DOHH2 (cell line): ENCODE data around the gene ANP32A.

ENCODE experiments used
- H3F3A ChIP-seq: fragments of 200-600 bp; sonication (generic), shearing (Covaris generic); 2 replicates; pipeline ENCODE4 v1.6.0; 2016; ENCODE audit warnings: antibody characterized with exemption, mild to moderate bottlenecking; ENCODE audit not compliant: control insufficient read depth, insufficient read depth
- H3K27ac ChIP-seq: fragments of 200-600 bp; sonication (generic); 2 replicates; pipeline ENCODE4 v1.5.1; 2014; ENCODE audit warnings: low read depth, mild to moderate bottlenecking, low read length, moderate library complexity
- H3K27me3 ChIP-seq: fragments of 200-600 bp; sonication (generic); 2 replicates; pipeline ENCODE4 v1.6.1; 2014; ENCODE audit warnings: mild to moderate bottlenecking, low read length, mixed read lengths; ENCODE audit not compliant: control insufficient read depth
- H3K36me3 ChIP-seq: fragments of 200-600 bp; sonication (generic); 2 replicates; pipeline ENCODE4 v1.6.1; 2014; ENCODE audit warnings: mild to moderate bottlenecking, low read length, moderate library complexity, mixed read lengths; ENCODE audit not compliant: control insufficient read depth
- H3K4me1 ChIP-seq: fragments of 200-600 bp; sonication (generic); 2 replicates; pipeline ENCODE4 v1.6.1; 2014; ENCODE audit warnings: mild to moderate bottlenecking, low read length, mixed read lengths; ENCODE audit not compliant: control insufficient read depth
- H3K4me2 ChIP-seq: fragments of 200-600 bp; sonication (generic); 2 replicates; pipeline ENCODE4 v1.6.0; 2014; ENCODE audit warnings: mild to moderate bottlenecking, low read length, moderate library complexity
- H3K4me3 ChIP-seq: fragments of 200-600 bp; sonication (generic); 2 replicates; pipeline ENCODE4 v1.5.1; 2014; ENCODE audit warnings: mild to moderate bottlenecking, low read length, mixed read lengths
- H3K79me2 ChIP-seq: fragments of 200-600 bp; sonication (generic); 2 replicates; pipeline ENCODE4 v1.6.1; 2014; ENCODE audit warnings: mild to moderate bottlenecking, low read length, mixed read lengths; ENCODE audit not compliant: control insufficient read depth
- H3K9me2 ChIP-seq: fragments of 200-600 bp; sonication (generic); replicated peaks from 2 replicates; pipeline ENCODE4 v1.6.1; 2014; ENCODE audit warnings: mild to moderate bottlenecking, low read length, mixed read lengths; ENCODE audit not compliant: control insufficient read depth
- H3K9me3 ChIP-seq: fragments of 200-600 bp; sonication (generic); 2 replicates; pipeline ENCODE4 v1.6.1; 2014; ENCODE audit warnings: antibody characterized with exemption, low read length, mixed read lengths; ENCODE audit not compliant: control insufficient read depth, insufficient read depth
- H4K20me1 ChIP-seq: fragments of 200-600 bp; sonication (generic); 2 replicates; pipeline ENCODE4 v1.6.0; 2014; ENCODE audit warnings: low read depth, mild to moderate bottlenecking, antibody characterized with exemption, low read length, moderate library complexity; ENCODE audit not compliant: control insufficient read depth, insufficient read depth
- EZH2phosphoT487 ChIP-seq: fragments of 200-600 bp; sonication (generic); IDR thresholded peaks from 2 replicates; pipeline ENCODE4 v1.6.1; 2017; ENCODE audit warnings: borderline replicate concordance, mild to moderate bottlenecking, antibody characterized with exemption, low read length, moderate library complexity, mixed read lengths
- TF ChIP-seq, protein P1 (sequence below): fragments of 200-600 bp; sonication (generic); IDR thresholded peaks from one replicate; pipeline ENCODE4 v1.5.1; 2014; ENCODE audit warnings: antibody characterized with exemption, mild to moderate bottlenecking, low read depth, low read length; ENCODE audit not compliant: poor library complexity, severe bottlenecking

Gene ANP32A

DNA sequence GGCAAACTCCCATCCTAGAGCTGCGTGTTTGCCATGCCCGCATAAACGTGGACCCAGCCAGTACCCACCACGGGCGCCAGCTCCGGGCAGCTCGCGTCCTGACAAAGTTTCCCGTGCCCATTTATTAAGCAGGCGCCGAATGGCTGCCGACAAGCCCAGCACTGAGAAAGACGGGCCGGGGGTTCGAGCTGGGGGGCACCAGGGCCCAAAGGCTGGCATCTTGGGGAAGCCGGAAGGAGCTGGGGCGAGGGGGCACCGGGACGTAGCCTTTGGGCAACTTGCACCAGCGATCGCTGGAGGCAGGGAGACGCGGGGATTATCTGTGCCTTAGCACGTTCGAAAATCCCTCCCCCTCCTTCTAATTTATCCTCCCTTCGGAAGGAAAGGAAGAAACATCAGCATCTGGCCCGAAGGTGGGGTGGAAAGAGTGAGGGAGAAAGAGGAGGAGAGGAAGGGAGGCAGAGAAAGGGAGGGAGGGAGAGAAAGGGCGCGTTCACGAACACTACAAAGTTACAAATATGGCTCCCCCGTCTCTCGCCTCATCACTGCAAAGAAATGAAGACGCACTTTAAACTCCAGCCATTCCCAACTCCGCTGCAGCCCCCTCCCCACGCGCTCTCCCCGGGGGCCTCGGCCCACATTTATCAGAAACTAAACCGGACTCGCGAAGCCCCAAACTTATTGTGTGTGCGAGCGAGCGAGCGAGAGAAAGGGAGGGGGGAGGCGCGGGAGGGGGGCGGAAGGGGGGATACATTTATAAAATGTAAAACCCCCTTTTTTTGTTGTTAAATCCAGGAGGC, 1.0 kb downstream of the ANP32A start:
- H3K27me3 ChIP-seq, result no peaks in the 10 kb centered on the region
- H4K20me1 ChIP-seq, result peaks cover 25% of the 10 kb centered on the region
- peak overlapping the region; percentile 97 for H3K4me3 ChIP-seq
- peak overlapping the region; percentile 85 for H3K4me2 ChIP-seq
- H3K79me2 ChIP-seq, result peaks cover 90% of the 10 kb centered on the region
- TF ChIP-seq EZH2phosphoT487, result no peak
- TF ChIP-seq, protein P1, sequence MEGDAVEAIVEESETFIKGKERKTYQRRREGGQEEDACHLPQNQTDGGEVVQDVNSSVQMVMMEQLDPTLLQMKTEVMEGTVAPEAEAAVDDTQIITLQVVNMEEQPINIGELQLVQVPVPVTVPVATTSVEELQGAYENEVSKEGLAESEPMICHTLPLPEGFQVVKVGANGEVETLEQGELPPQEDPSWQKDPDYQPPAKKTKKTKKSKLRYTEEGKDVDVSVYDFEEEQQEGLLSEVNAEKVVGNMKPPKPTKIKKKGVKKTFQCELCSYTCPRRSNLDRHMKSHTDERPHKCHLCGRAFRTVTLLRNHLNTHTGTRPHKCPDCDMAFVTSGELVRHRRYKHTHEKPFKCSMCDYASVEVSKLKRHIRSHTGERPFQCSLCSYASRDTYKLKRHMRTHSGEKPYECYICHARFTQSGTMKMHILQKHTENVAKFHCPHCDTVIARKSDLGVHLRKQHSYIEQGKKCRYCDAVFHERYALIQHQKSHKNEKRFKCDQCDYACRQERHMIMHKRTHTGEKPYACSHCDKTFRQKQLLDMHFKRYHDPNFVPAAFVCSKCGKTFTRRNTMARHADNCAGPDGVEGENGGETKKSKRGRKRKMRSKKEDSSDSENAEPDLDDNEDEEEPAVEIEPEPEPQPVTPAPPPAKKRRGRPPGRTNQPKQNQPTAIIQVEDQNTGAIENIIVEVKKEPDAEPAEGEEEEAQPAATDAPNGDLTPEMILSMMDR, result no peak
- H3K9me3 ChIP-seq, result no peaks in the 10 kb centered on the region
- H3K27ac ChIP-seq, result peak overlapping the region; percentile 93
- peaks cover 65% of the 10 kb centered on the region for H3K36me3 ChIP-seq
- H3F3A ChIP-seq, result peaks cover 6% of the 10 kb centered on the region; the same call in 1 of the 2 replicates
- H3K4me1 ChIP-seq, result peaks cover 44% of the 10 kb centered on the region
- H3K9me2 ChIP-seq, result no peaks in the 10 kb centered on the region

DNA sequence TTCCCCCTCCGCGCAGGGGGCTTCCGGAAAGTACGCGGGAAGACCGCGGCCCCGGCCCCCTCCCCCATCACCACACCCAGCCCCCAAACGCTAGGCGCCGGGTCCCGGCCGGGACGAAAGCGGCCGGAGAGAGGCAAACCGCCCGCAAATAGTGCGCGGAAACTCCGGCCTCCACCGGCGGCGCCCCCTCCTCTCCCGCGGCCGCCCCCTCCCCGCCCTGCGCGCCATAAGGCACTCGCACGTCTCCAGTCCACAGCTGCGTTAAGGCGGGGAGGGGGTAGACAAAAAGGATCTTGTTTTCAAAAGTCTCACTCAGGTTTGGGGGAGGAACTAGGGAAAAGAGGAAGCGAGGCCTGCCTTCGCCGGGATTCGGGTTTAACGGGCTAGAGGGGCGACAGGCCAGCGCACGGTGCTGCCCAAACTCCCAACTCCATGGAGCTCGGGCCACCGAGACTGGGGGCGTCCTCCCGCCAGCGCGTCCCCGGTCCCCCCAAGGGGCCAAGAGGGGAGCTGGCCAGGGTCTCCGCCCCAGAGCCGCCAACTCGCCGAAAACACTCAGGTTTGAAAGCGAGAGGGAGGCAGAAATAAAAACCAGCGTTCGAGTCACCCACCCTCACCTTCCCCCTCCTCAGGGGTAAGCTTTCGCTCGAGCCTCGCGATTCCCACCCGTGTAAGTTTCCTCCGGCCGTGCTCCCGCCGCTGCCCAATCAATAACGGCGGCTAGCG, 1.8 kb downstream of the ANP32A start:
- Histone ChIP-seq H3K9me2 (no peaks in the 10 kb centered on the region), H3K27me3 (no peaks in the 10 kb centered on the region), H3K4me2 (peak overlapping the region; percentile 85), H3K79me2 (peaks cover 96% of the 10 kb centered on the region), H3F3A (peaks cover 6% of the 10 kb centered on the region; the same call in 1 of the 2 replicates), H4K20me1 (peaks cover 28% of the 10 kb centered on the region), H3K36me3 (peaks cover 67% of the 10 kb centered on the region), H3K9me3 (no peaks in the 10 kb centered on the region), H3K4me1 (peaks cover 47% of the 10 kb centered on the region), H3K4me3 (peak overlapping the region; percentile 97), H3K27ac (peak overlapping the region; percentile 93)
- TF ChIP-seq EZH2phosphoT487, result no peak
- TF ChIP-seq, protein P1, result no peak

DNA sequence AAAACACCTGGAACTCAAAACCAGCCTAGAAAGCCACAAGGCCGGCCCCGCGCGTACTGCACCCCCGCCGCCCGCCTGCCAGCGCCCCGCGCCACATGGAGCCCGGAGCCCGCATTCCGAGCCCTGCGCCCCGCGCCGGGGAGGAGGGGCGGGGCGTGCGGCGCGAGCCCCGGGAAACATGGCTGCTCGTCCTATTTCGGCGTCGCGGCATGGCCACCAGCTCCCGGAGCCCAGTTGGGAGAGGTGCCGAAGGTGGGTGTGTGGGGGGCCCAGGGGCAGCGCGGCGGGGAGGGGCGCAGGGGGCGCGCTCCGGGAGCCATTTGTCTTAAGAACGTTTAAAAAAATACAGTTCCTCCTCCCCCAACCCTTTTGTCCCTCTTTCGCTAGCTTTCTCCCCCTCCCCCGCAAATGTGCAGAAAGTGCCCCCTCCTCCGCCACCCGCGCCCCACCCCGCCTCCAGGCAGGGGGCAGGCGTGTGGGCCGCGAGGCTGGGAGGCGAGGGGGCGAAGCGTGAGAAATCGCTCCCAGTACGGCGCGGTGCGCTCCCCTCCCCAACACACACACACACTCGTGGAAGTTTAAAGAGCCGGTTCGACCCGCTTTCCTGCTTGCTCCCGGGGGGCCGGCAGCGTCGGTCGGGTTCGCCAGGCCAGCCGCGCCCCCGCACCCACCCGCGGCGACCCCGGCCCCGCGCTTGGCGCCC, 2.5 kb downstream of the ANP32A start:
- TF ChIP-seq, protein P1, result no peak
- no peak for TF ChIP-seq EZH2phosphoT487
- Histone ChIP-seq H3F3A (peaks cover under 1% of the 10 kb centered on the region; the same call in 1 of the 2 replicates), H3K9me2 (no peaks in the 10 kb centered on the region), H3K36me3 (peaks cover 67% of the 10 kb centered on the region), H3K4me1 (peaks cover 43% of the 10 kb centered on the region), H3K9me3 (no peaks in the 10 kb centered on the region), H3K27ac (peak overlapping the region; percentile 93), H4K20me1 (peaks cover 25% of the 10 kb centered on the region), H3K27me3 (no peaks in the 10 kb centered on the region), H3K79me2 (peaks cover 97% of the 10 kb centered on the region), H3K4me2 (peak overlapping the region; percentile 85), H3K4me3 (peak overlapping the region; percentile 97)
